WTC11 (cell line): ENCODE data around the gene TRIP11. TPM values are rescaled to one million over a fixed set of nuclear protein-coding genes. Genes with fewer than 3 reads are reported as not detected.

Experiments used
- ATAC-seq: fragments of 200-7000 bp; cut with Tn5 transposase; 2 replicates; pipeline ENCODE4 v1.10.0; 2021; ENCODE audit warnings: mild to moderate bottlenecking, moderate library complexity
- CTCF ChIA-PET: fragments of 300-600 bp; sonication (Branson Sonifier 250); formaldehyde crosslinking; loops from one replicate; lab custom pipeline; 2021; ENCODE audit warnings: antibody characterized with exemption; lab: Charles Lee
- POLR2A ChIA-PET: fragments of 350-600 bp; sonication (Branson Sonifier 250); formaldehyde crosslinking; loops from one replicate; lab custom pipeline; 2021; ENCODE audit warnings: antibody characterized with exemption; lab: Charles Lee
- DNase-seq: peaks from one replicate; pipeline ENCODE4 v3.0.0; 2021; ENCODE audit warnings: low spot score
- H3K27ac Mint-ChIP-seq: 2 replicates; pipeline ENCODE4 v1.8.0; 2021; ENCODE audit warnings: mixed read lengths
- H3K27me3 Mint-ChIP-seq: 2 replicates; pipeline ENCODE4 v1.8.0; 2021; ENCODE audit warnings: low read depth, mild to moderate bottlenecking, moderate library complexity, mixed read lengths
- H3K36me3 Mint-ChIP-seq: 2 replicates; pipeline ENCODE4 v1.8.0; 2021; ENCODE audit warnings: mixed read lengths
- H3K4me1 Mint-ChIP-seq: 2 replicates; pipeline ENCODE4 v1.8.0; 2022; ENCODE audit warnings: mixed read lengths
- H3K4me3 Mint-ChIP-seq: 2 replicates; pipeline ENCODE4 v1.8.0; 2021; ENCODE audit warnings: mild to moderate bottlenecking, moderate library complexity, mixed read lengths
- H3K9me3 Mint-ChIP-seq: 2 replicates; pipeline ENCODE4 v1.8.0; 2021; ENCODE audit warnings: mixed read lengths
- ATF1 ChIP-seq: sonication (generic); formaldehyde crosslinking; IDR thresholded peaks from 2 replicates; pipeline ENCODE4 v1.8.1; 2023; ENCODE audit warnings: mild to moderate bottlenecking, moderate library complexity, missing genetic modification reagents
- ELF4 ChIP-seq: sonication (generic); formaldehyde crosslinking; IDR thresholded peaks from 2 replicates; pipeline ENCODE4 v1.8.1; 2022; ENCODE audit warnings: low read depth, mild to moderate bottlenecking, moderate library complexity, missing genetic modification reagents
- EMX1 ChIP-seq: fragments of 250-450 bp; sonication (Bioruptor Pico); IDR thresholded peaks from 2 replicates; pipeline ENCODE4 v1.8.0; 2021; ENCODE audit warnings: mild to moderate bottlenecking
- ESRRA ChIP-seq: sonication (generic); formaldehyde crosslinking; IDR thresholded peaks from 2 replicates; pipeline ENCODE4 v1.8.1; 2022; ENCODE audit warnings: mild to moderate bottlenecking, missing genetic modification reagents, borderline replicate concordance
- ETV6 ChIP-seq: sonication (generic); formaldehyde crosslinking; IDR thresholded peaks from 2 replicates; pipeline ENCODE4 v1.8.1; 2022; ENCODE audit warnings: mild to moderate bottlenecking, missing genetic modification reagents
- GABPB1 ChIP-seq: sonication (generic); formaldehyde crosslinking; IDR thresholded peaks from 2 replicates; pipeline ENCODE4 v1.8.1; 2023; ENCODE audit warnings: mild to moderate bottlenecking, missing genetic modification reagents
- IRF2 ChIP-seq: sonication (generic); formaldehyde crosslinking; IDR thresholded peaks from 2 replicates; pipeline ENCODE4 v1.8.0; 2022; ENCODE audit warnings: low read depth, missing genetic modification reagents, borderline replicate concordance
- JUN ChIP-seq: sonication (generic); formaldehyde crosslinking; IDR thresholded peaks from 2 replicates; pipeline ENCODE4 v1.8.0; 2023; ENCODE audit warnings: mild to moderate bottlenecking, missing genetic modification reagents
- NFATC4 ChIP-seq: fragments of 250-450 bp; sonication (Bioruptor Pico); IDR thresholded peaks from 2 replicates; pipeline ENCODE4 v1.9.0; 2021; ENCODE audit warnings: mild to moderate bottlenecking
- ZBTB21 ChIP-seq: sonication (generic); formaldehyde crosslinking; IDR thresholded peaks from 2 replicates; pipeline ENCODE4 v1.8.1; 2023; ENCODE audit warnings: mild to moderate bottlenecking, missing genetic modification reagents, borderline replicate concordance
- ZNF121 ChIP-seq: sonication (generic); formaldehyde crosslinking; IDR thresholded peaks from 2 replicates; pipeline ENCODE4 v1.8.0; 2023; ENCODE audit warnings: missing genetic modification reagents
- total RNA-seq: library from RNA; stranded (reverse); gene quantifications from 3 replicates; pipeline ENCODE4 v1.2.3, GENCODE V29; 2021
- TF ChIP-seq, protein P1 (sequence below): sonication (generic); formaldehyde crosslinking; IDR thresholded peaks from 2 replicates; pipeline ENCODE4 v1.8.1; 2022; ENCODE audit warnings: missing genetic modification reagents, borderline replicate concordance
- TF ChIP-seq, protein P2 (sequence below): sonication (generic); formaldehyde crosslinking; IDR thresholded peaks from 2 replicates; pipeline ENCODE4 v1.8.1; 2023; ENCODE audit warnings: mild to moderate bottlenecking, missing genetic modification reagents
- TF ChIP-seq, protein P3 (sequence below): sonication (generic); formaldehyde crosslinking; conservative IDR thresholded peaks from 2 replicates; pipeline ENCODE4 v1.8.1; 2022; ENCODE audit warnings: mild to moderate bottlenecking, missing genetic modification reagents
- TF ChIP-seq, protein P4 (sequence below): sonication (generic); formaldehyde crosslinking; IDR thresholded peaks from 2 replicates; pipeline ENCODE4 v1.8.0; 2023; ENCODE audit warnings: mild to moderate bottlenecking, missing genetic modification reagents
- TF ChIP-seq, protein P5 (sequence below): fragments of 250-450 bp; sonication (Bioruptor Pico); IDR thresholded peaks from 2 replicates; pipeline ENCODE4 v1.8.0; 2021; ENCODE audit warnings: mild to moderate bottlenecking
- TF ChIP-seq, protein P6 (sequence below): sonication (generic); formaldehyde crosslinking; IDR thresholded peaks from 2 replicates; pipeline ENCODE4 v1.8.1; 2022; ENCODE audit warnings: low read depth, mild to moderate bottlenecking, moderate library complexity, missing genetic modification reagents, borderline replicate concordance
- TF ChIP-seq, protein P7 (sequence below): fragments of 250-450 bp; sonication (Bioruptor Pico); conservative IDR thresholded peaks from 2 replicates; pipeline ENCODE4 v1.9.0; 2021; ENCODE audit warnings: mild to moderate bottlenecking

Gene TRIP11
- total RNA-seq, 1 experiment from 2014 or later: 34.4 TPM

DNA sequence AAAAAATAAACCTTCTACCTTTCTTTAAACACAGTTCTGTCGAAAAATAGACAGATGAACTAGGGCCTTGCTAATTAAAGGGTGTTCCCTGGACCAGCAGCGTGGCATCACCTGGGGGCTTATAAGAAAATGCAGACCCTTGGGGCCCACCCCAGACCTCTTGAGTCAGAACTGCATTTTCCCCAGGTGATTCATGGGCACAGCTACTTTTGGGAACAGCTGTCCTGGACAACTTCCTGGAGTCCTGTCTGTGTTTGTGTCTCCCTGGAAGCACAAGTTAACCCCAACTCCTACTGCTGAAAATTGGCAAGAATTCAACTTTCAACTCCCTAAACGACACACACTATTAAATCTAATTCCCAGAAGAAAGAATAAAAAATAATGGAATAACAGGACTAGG is 110.2 kb downstream of the TRIP11 start:
- no peaks in the 10 kb centered on the region for H3K9me3 Mint-ChIP-seq
- ChIA-PET CTCF (interaction anchor here (1.8 to 1.9 kb wide), 2 partner anchors 19 to 67 kb away, joined by 5 to 7 read pairs; no protein-coding TSS in a partner anchor), POLR2A (no interaction called here)
- no peaks in the 10 kb centered on the region for H3K36me3 Mint-ChIP-seq
- H3K27me3 Mint-ChIP-seq: no peaks in the 10 kb centered on the region
- ATAC-seq (no peak), DNase-seq (no peak)
- TF ChIP-seq JUN (CRISPR knock-in tag) (no peak), ZBTB21 (no peak), ESRRA (CRISPR knock-in tag) (no peak)
- H3K4me1 Mint-ChIP-seq: peaks cover 18% of the 10 kb centered on the region
- no peak overlapping the region for H3K4me3 Mint-ChIP-seq
- H3K27ac Mint-ChIP-seq: no peak overlapping the region

DNA sequence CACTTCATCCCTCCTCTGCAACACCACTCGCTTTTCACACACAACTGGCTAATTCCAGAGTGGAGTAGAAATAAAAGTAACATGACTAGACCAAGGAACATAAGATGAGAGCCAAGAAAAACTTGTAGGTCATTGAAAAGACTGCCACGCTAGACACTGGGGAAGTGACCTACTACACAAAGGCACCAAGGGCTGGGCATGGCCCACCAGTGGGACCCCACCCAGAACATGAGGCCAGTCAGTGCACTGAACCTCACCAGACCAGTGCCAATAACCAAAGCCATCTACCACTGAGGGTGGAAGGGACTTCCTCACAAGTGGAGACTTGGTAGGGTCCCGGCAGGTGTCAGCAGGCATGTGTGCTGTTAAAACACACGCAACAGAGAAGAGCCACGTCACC is 112.1 kb downstream of the TRIP11 start:
- Mint-ChIP-seq H3K27me3 (no peaks in the 10 kb centered on the region), H3K36me3 (no peaks in the 10 kb centered on the region), H3K27ac (no peak overlapping the region), H3K4me3 (no peak overlapping the region), H3K9me3 (no peaks in the 10 kb centered on the region)
- ChIA-PET POLR2A (no interaction called here), CTCF (no interaction called here)
- TF ChIP-seq EMX1 (CRISPR knock-in tag) (no peak), ETV6 (CRISPR knock-in tag) (no peak), IRF2 (CRISPR knock-in tag) (no peak), ATF1 (CRISPR knock-in tag) (no peak), GABPB1 (CRISPR knock-in tag) (no peak), ELF4 (no peak)
- TF ChIP-seq, protein P1, sequence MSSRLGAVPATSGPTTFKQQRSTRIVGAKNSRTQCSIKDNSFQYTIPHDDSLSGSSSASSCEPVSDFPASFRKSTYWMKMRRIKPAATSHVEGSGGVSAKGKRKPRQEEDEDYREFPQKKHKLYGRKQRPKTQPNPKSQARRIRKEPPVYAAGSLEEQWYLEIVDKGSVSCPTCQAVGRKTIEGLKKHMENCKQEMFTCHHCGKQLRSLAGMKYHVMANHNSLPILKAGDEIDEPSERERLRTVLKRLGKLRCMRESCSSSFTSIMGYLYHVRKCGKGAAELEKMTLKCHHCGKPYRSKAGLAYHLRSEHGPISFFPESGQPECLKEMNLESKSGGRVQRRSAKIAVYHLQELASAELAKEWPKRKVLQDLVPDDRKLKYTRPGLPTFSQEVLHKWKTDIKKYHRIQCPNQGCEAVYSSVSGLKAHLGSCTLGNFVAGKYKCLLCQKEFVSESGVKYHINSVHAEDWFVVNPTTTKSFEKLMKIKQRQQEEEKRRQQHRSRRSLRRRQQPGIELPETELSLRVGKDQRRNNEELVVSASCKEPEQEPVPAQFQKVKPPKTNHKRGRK (CRISPR knock-in tag): no peak
- TF ChIP-seq, protein P2, sequence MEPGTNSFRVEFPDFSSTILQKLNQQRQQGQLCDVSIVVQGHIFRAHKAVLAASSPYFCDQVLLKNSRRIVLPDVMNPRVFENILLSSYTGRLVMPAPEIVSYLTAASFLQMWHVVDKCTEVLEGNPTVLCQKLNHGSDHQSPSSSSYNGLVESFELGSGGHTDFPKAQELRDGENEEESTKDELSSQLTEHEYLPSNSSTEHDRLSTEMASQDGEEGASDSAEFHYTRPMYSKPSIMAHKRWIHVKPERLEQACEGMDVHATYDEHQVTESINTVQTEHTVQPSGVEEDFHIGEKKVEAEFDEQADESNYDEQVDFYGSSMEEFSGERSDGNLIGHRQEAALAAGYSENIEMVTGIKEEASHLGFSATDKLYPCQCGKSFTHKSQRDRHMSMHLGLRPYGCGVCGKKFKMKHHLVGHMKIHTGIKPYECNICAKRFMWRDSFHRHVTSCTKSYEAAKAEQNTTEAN: no peak
- TF ChIP-seq, protein P3, sequence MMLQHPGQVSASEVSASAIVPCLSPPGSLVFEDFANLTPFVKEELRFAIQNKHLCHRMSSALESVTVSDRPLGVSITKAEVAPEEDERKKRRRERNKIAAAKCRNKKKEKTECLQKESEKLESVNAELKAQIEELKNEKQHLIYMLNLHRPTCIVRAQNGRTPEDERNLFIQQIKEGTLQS (CRISPR knock-in tag): no peak
- TF ChIP-seq, all 79 proteins: peak for 0
- ATAC-seq: no peak
- DNase-seq: no peak
- H3K4me1 Mint-ChIP-seq: peaks cover 15% of the 10 kb centered on the region

DNA sequence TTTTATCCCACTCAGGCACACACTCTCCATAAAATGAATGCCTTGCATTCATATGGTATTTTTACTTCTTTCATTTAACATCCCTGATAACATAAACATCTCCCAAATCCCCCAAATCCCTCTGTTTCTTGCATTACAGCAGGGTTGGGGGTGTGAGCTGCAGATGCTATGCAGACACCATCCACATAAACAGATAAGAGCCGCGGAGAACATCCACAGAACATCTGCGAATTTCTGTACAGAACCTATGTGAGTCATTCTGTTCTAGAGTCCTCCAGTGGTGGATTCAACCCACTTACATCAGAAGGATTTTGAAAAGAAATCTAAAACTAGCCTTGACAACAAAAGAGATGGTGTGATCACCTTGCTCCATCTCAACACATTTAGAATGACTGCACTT is 112.7 kb downstream of the TRIP11 start:
- Mint-ChIP-seq H3K27me3 (no peaks in the 10 kb centered on the region), H3K4me3 (no peak overlapping the region), H3K27ac (no peak overlapping the region), H3K36me3 (no peaks in the 10 kb centered on the region), H3K9me3 (no peaks in the 10 kb centered on the region), H3K4me1 (peaks cover 15% of the 10 kb centered on the region)
- POLR2A ChIA-PET: no interaction called here
- ATAC-seq (no peak), DNase-seq (no peak)
- CTCF ChIA-PET: no interaction called here
- TF ChIP-seq, protein P4, sequence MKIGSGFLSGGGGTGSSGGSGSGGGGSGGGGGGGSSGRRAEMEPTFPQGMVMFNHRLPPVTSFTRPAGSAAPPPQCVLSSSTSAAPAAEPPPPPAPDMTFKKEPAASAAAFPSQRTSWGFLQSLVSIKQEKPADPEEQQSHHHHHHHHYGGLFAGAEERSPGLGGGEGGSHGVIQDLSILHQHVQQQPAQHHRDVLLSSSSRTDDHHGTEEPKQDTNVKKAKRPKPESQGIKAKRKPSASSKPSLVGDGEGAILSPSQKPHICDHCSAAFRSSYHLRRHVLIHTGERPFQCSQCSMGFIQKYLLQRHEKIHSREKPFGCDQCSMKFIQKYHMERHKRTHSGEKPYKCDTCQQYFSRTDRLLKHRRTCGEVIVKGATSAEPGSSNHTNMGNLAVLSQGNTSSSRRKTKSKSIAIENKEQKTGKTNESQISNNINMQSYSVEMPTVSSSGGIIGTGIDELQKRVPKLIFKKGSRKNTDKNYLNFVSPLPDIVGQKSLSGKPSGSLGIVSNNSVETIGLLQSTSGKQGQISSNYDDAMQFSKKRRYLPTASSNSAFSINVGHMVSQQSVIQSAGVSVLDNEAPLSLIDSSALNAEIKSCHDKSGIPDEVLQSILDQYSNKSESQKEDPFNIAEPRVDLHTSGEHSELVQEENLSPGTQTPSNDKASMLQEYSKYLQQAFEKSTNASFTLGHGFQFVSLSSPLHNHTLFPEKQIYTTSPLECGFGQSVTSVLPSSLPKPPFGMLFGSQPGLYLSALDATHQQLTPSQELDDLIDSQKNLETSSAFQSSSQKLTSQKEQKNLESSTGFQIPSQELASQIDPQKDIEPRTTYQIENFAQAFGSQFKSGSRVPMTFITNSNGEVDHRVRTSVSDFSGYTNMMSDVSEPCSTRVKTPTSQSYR (CRISPR knock-in tag): no peak
- TF ChIP-seq ETV6 (CRISPR knock-in tag) (no peak), ZNF121 (CRISPR knock-in tag) (no peak), NFATC4 (CRISPR knock-in tag) (no peak)
- TF ChIP-seq, protein P5, sequence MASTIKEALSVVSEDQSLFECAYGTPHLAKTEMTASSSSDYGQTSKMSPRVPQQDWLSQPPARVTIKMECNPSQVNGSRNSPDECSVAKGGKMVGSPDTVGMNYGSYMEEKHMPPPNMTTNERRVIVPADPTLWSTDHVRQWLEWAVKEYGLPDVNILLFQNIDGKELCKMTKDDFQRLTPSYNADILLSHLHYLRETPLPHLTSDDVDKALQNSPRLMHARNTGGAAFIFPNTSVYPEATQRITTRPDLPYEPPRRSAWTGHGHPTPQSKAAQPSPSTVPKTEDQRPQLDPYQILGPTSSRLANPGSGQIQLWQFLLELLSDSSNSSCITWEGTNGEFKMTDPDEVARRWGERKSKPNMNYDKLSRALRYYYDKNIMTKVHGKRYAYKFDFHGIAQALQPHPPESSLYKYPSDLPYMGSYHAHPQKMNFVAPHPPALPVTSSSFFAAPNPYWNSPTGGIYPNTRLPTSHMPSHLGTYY (CRISPR knock-in tag): no peak
- TF ChIP-seq, protein P2: no peak
- TF ChIP-seq, protein P1 (CRISPR knock-in tag): no peak
- TF ChIP-seq, protein P6, sequence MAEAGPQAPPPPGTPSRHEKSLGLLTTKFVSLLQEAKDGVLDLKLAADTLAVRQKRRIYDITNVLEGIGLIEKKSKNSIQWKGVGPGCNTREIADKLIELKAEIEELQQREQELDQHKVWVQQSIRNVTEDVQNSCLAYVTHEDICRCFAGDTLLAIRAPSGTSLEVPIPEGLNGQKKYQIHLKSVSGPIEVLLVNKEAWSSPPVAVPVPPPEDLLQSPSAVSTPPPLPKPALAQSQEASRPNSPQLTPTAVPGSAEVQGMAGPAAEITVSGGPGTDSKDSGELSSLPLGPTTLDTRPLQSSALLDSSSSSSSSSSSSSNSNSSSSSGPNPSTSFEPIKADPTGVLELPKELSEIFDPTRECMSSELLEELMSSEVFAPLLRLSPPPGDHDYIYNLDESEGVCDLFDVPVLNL (CRISPR knock-in tag): no peak
- TF ChIP-seq, protein P7, sequence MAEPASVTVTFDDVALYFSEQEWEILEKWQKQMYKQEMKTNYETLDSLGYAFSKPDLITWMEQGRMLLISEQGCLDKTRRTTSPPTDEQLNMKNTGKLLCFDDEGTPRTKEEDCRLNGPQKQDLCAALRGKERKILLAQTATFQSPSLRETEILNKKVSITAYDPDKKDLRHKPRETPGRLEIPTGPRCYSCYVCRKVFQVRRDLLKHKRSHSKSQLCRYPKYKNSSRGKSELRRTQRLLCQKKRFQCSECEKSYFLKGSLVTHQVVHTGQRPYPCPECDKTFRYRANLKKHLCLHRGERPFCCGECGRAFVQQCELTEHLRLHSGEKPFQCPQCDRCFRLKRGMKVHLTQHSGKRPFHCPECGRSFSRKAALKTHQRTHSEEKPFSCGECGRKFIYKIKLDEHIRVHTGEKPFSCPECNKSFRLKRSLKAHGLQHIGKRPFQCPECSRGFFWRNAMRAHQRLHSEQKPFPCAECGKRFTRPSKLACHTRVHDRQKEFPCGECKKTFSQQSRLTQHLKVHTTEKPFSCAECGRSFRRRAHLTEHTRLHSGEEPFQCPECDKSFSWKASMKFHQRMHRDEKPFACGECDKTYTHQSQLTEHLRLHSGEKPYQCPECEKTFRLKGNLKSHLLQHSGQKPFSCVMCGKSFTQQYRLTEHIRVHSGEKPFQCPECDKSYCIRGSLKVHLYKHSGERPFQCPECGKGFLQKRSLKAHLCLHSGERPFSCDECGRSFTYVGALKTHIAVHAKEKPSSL: no peak
